Limb (tissue), 2 donors: ENCODE data around the gene ENAH.
A peak's percentile ranks its signal among the peaks of the same experiment; 100 is the strongest.

Experiments
- DNase-seq, 2 donors: peaks; one replicate each; pipeline ENCODE4 v3.0.0-alpha.2; 2016; ENCODE audit errors: extremely low spot score in 2 of 2

ENAH gene

DNA sequence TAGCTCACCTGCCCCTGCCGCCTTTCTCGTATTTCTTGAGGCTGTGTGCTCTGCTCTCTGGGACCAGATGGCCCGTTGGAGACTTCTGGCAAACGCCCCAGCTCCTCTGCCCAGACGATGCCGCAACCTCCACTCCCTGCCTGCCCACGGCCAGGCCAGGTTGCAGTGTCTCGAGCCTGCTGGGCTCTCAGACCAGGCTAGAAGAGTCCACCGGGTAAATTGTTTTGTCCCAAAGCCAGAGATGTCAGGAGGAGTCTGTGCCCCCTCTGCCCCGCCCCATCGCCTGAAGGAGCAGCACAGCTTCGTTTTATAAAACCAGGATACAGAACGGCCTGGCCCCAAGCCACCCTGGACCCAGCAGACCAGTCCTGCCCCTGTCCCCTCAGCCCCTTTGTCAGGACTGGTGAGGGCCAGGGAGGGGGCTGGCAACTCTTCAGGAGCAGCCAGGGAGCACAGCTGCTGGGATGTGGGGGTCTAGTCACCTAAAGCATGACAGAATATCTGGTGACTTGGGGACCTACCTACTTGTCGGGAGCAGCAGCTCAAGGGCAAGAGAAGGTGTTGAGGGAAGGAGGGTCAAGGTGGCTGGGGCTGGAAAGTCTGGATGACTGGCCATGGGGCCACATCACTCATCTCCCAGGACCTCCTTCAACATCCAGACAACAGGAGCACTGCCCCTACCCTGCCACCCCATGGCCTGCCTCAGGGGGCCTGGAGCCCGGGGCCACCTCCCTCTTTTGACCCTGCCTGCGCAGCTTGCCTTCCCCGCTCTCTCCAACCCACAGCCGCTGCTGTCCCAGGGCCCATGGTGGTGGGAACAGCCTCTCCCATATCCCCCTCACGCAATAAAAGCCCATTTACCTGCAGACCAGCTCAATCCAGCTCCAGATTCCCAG, 191.1 kb downstream of the ENAH start:
- DNase-seq = no peak

- no peak for DNase-seq
These were observed 192.0 kb downstream of the ENAH start for GRCh38 chr1:225460737-225461532.

DNA sequence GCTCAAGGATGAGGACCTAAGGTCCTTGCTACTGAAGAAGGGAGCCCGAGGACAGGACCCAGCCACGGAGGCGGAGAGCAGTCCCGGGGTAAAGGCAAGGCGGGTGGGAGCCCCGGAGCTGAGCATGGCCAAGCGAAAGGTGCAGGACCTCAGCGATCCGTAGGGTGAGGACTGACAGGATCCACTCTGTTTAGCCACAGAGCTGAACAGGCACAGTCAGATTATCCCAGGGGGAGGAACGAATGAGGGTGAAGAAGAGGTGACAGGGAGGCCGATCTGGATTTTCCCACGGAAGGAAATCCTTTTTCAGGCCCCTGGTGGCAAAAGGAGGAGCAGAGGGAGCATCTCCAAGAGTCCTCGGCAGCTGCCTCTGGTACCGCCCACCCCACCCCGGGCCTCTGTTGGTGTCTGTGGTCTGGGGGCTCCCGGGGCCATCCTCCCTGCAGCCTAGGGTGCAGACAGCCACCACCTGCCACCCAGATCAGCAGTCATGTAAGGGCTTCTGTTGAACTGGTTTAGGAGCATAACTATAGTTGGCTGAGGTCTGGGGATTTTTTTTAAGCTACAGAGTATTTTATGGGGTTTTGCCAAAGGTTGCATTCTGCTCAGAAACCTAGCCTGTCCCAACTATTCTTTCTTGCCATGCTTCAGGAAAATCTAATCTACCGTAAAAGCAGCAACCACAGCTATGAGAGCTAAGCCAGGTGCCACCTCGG, 192.7 kb downstream of the ENAH start:
- DNase-seq = peak in 1 of 2 donors; percentile 28

DNA sequence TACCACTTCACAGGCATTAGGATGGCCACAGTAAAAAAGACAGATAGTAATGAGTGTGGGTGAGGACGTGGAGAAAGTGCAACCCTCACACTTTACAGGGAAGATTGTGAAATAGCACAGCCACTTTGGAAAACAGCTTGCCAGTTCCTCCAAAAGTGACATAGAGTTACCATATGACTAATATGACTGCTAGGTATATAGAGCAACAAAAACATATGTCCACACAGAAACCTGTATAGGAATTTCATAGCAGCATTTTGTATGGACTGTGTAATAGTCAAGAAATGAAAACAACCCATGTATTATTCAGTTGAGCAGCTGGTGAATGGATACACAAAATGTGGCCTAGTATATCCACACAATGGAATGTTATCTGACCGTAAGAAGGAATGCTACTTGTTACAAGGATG, 194.7 kb downstream of the ENAH start:
- no peak for DNase-seq

DNA sequence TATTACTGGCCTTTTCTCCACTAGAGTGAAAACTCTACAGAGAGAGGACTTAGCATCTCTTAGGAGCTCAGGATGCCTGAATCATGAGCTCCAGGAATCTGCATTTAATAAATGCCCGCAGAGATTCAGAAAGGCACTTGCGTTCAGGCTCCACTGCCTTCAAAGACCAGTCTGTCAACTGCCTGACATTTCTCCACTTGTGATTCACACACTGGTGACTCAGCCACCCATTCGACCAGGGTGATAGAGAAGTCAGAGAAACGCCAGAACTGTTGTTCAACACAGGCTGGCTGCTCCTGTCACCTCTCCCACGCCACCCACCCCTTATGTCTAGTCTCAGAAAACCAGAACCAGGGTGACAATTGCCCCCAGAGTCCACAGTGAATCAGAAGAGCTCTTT, 198.2 kb downstream of the ENAH start:
- DNase-seq = no peak

DNA sequence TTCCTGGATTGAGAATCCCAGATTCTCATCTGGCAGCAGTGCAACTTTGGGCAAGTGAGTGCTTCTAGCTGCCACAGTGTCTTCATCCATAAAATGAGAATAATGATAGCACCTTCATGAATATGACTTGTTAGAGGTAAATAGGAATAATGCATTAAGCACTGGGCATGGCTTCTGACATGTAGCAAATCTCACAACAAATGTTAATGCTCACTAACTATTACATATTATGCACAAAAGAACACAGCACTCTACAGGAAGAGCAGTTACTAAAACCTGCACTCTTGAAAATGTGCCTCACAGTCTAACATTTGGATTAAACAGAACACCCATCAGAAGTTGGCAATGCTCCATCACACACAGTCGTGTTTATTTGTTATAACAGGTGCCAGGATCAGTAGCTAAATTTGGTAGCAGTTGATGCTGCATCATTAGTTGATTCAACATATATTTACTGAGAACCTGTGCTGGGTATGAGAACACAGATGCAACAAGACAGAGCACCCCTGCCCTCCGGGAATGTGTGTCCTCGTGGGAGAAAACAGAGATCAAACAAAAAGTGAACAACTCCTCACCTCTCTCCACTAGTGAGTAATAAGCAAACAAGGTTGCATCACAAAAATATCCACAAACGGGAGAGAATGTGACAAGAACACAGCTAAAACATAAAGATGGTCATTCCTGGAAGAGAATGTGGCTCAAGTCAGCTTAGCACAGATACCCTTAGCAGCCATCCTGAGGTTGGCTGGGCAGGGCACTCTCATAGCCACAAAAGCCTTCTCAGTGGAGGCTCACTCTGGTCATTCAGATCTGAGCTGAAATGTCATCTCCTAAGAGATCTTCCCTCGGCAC, 198.9 kb downstream of the ENAH start:
- DNase-seq = no peak

DNA sequence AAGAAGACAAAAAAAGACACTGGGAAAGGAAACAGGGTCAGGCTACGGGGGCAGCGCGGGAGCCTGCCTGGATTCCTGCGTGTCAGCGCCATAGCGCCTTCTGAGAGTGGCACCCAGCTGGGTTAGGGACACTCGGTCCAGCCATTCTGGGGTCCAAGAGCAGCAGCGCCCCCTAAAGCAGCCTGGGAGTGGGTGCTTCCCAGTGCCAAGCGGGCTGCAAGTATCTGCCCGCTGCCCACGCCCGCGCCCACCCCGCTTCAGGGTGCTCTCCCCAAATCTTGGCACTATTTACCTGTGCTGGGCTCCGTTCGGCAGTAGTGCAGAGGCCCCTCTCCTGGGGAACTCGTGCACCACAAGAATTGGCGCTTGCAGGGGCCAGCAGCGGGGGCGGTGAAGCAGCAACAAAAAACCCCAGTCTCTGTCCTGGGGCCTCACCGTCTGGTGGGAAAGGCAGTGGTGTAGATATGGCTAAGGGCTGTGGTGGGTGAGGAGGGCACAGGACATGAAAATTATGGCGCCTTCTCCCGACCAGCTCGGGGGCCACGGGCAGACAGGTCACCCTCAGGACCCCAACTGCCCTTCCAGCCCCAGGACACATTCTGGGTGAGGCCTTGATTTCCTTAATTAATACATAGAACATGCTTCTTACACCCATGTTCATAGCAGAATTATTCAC, 200.9 kb downstream of the ENAH start:
- no peak for DNase-seq

- DNase-seq = no peak
These were observed 201.6 kb downstream of the ENAH start for GRCh38 chr1:225451340-225451739.

- DNase-seq = no peak
These were observed 202.3 kb downstream of the ENAH start for GRCh38 chr1:225450491-225451191.

DNA sequence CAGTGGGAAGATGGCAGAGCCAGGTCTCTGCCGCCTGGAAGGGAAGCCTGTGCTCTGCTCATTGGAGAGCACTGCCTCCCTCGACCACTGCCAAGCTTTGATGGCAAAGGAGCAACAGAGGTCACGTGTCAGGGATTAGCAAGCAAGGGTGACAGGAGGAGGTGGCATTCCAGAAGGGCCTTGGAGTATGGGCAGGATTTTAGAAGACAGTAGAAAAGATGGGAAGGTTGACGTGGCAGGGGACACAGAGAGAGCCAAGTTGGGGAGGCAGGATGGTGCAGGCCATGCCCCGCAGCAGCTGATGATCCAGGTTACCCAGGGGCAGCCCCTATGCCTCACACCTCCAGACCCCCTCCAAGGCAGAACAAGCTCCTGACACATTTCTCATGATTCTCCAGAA, 203.1 kb downstream of the ENAH start:
- DNase-seq = no peak

GRCh38 chr1:225449261-225449660, 203.7 kb downstream of the ENAH start:
- no peak for DNase-seq

DNA sequence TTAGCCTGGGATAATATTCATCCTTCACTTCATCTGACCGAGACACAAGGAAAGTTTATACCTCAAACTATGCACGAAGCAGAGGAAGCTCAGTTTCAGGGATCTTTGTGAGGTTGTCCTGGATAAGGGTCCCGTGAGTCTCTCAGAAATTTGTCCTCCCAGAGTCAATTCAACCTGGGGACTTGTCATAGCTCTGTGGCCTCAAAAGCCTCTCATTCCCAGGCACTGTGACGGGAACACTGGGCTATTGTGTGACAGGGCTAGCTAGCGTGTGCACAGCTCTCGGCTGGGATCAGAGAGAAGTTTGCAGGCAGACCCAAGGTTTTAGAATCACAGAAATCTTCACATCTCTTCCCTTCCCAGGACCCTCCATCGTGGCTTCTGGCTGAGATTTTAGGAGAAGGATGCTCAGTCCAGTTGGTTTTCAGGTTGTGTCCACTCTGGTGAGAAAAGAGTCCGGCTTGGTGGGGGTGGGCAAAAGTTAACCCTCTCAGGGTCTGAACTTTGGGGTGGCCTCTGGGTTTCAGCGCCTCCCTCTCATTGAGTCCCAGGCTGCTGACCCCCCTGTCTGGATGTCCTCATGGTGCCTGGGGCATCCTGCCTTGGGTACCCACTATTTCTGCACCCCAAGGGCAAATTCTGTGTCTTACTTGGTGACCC, 204.6 kb downstream of the ENAH start:
- no peak for DNase-seq

- DNase-seq = peak in 1 of 2 donors; percentile 62
These were observed 205.3 kb downstream of the ENAH start for GRCh38 chr1:225447650-225448089.

GRCh38 chr1:225446981-225447615, 205.8 kb downstream of the ENAH start:
- DNase-seq = no peak

DNA sequence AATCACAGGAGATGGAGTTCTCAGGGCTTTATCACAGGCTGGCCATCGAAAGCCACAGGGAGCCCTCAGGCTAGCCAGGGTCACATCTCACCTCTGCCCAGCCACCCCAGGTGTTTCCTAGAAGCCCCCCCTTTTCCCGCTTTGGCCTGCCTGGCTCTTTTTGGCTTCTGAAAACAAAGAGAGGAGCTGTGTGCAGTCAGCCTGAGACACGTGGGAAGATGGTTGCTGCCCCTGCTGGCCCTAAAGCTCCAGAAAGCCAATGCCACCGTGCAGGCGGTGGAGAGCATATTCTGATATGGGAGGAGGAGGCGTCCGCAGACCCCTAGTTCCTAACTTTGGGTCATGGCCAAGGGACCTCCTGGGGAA, 206.3 kb downstream of the ENAH start:
- DNase-seq = no peak

DNA sequence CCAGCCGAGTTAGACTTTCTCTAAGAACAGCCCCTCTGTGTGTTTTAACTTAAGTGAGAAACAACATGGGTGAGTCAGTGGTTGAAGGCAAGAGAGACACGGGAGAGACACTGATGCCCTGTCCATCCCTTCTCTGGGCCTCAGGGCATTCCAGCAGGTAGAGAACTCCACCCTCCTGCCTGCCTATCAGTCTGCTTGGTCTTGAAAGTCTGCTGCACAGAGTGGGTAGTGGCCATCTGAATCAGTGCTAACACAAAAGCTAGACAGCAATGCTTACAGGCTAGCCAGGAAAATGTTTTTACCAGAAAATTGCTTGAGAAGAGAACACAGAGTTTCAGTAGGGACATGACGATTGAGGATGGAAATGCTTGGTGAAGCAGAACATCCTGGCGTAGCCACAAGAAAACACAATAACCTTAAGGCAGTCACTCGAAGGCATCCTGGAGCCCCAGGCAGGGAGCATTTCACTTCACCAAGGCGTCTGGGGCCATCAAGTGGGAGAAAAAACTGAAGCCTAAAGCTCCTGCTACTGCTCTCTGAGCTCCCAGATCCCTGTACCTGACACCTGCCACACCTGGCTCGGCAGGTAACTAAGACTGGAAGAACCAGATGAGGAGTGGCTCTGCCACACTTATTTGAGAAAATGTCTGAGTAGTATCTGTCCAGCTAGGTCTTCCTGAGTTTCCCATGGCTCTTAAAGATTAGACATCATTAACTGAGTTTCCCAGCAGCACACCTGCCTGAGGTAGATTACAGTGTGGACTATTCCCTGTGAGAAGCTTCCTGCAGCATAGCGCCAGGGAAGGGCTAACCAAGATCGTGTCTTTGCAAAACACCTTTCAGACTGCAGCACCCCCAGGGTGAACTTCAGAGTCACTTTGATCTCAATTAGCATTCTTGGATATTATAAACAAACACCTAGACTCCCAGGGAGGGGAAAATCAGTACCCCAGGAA, 207.0 kb downstream of the ENAH start:
- DNase-seq = no peak

DNA sequence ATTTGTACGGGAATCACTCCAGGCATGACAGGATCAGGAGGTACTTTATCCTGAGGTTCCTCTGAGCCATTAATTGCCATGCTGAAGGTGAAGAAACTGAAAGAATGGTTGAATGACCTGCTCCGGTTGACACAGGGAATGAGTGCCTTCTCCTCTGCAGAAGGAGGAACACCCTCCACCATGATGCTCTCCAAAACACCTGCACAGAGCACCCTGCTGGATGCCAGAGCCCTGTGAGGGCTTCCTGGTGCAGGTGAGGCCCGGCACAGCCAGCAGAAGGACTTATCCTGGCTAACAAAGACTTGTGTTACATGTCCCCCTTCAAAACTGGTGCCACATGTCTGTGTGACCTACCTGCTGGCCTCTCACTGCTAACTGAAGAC, 210.8 kb downstream of the ENAH start:
- no peak for DNase-seq
